Myocyte (in vitro differentiated cells): Measurements from ENCODE around the gene IL4R. TPM values are rescaled to one million over a fixed set of nuclear protein-coding genes. Genes with fewer than 3 reads are reported as not detected.
"Not testable (repeated sequence)": the region's sequence is repeated elsewhere in the genome, so short reads cannot be mapped to it uniquely, and the experiment has no call there.

Experiments
- DNase-seq: peaks from one replicate; pipeline ENCODE4 v3.0.0-alpha.2; 2012; ENCODE audit warnings: low read depth
- total RNA-seq: library from RNA; depleted of rRNA; stranded (reverse); fragments of >200 nt; gene quantifications from 2 replicates; pipeline ENCODE4 v1.2.3, GENCODE V29; 2014

Gene IL4R
- total RNA-seq, 1 donor from 2014 or later: 9.4 TPM

GRCh38 chr16:27287887-27288286 is 25.9 kb upstream of the IL4R start:
- no peak for DNase-seq

GRCh38 chr16:27288313-27288712 is 25.5 kb upstream of the IL4R start:
- not testable (repeated sequence) for DNase-seq

- DNase-seq: no peak
Observed at GRCh38 chr16:27289669-27290068, 24.1 kb upstream of the IL4R start.

GRCh38 chr16:27290562-27290961 is 23.2 kb upstream of the IL4R start:
- no peak for DNase-seq

GRCh38 chr16:27291106-27291505 is 22.7 kb upstream of the IL4R start:
- DNase-seq: no peak

GRCh38 chr16:27291722-27292240 is 22.0 kb upstream of the IL4R start:
- DNase-seq: no peak

- DNase-seq: no peak
Observed at GRCh38 chr16:27293343-27293742, 20.4 kb upstream of the IL4R start.

- no peak for DNase-seq
Observed at GRCh38 chr16:27298132-27298531, 15.6 kb upstream of the IL4R start.

- no peak for DNase-seq
Observed at GRCh38 chr16:27301236-27301861, 12.4 kb upstream of the IL4R start.

- DNase-seq: no peak
Observed at GRCh38 chr16:27302126-27302525, 11.6 kb upstream of the IL4R start.

GRCh38 chr16:27303256-27304100 is 10.3 kb upstream of the IL4R start:
- no peak for DNase-seq

- DNase-seq: no peak
Observed at GRCh38 chr16:27304102-27304501, 9.7 kb upstream of the IL4R start.

- no peak for DNase-seq
Observed at GRCh38 chr16:27304881-27305745, 8.7 kb upstream of the IL4R start.

- no peak for DNase-seq
Observed at GRCh38 chr16:27305839-27306442, 7.8 kb upstream of the IL4R start.

- DNase-seq: no peak
Observed at GRCh38 chr16:27308792-27309191, 5.0 kb upstream of the IL4R start.

GRCh38 chr16:27310576-27311447 is 3.0 kb upstream of the IL4R start:
- no peak for DNase-seq

- no peak for DNase-seq
Observed at GRCh38 chr16:27311448-27311830, 2.3 kb upstream of the IL4R start.

GRCh38 chr16:27311897-27312303 is 1.9 kb upstream of the IL4R start:
- DNase-seq: no peak

GRCh38 chr16:27312580-27313421 is 973 bp upstream of the IL4R start:
- DNase-seq: no peak
